Neural cell (in vitro differentiated cells): Measurements from ENCODE around the gene ASTL. TPM values are rescaled to one million over a fixed set of nuclear protein-coding genes. Genes with fewer than 3 reads are reported as not detected.

ENCODE experiments used
- H2AFZ ChIP-seq: fragments of 200-600, 300-800 bp; sonication (generic), shearing (Covaris generic); 2 replicates; pipeline ENCODE4 v1.6.0; 2014; ENCODE audit warnings: low read depth, mild to moderate bottlenecking, antibody characterized with exemption, low read length, moderate library complexity
- H3F3A ChIP-seq: fragments of 200-600 bp; shearing (Covaris generic); 2 replicates; pipeline ENCODE4 v1.6.1; 2016; ENCODE audit warnings: mild to moderate bottlenecking, moderate library complexity, mixed read lengths, antibody characterized with exemption, low read length; ENCODE audit not compliant: insufficient read depth, poor library complexity, severe bottlenecking
- H3K27ac ChIP-seq: fragments of 200-600, 300-800 bp; sonication (generic), shearing (Covaris generic); 2 replicates; pipeline ENCODE4 v1.5.1; 2014; ENCODE audit warnings: mild to moderate bottlenecking, low read length, moderate library complexity
- H3K27me3 ChIP-seq: fragments of 300-800, 200-600 bp; sonication (generic), shearing (Covaris generic); 2 replicates; pipeline ENCODE4 v1.6.0; 2014; ENCODE audit warnings: mild to moderate bottlenecking, low read depth, low read length, moderate library complexity; ENCODE audit not compliant: insufficient read depth
- H3K36me3 ChIP-seq: fragments of 300-800, 200-600 bp; sonication (generic), shearing (Covaris generic); 2 replicates; pipeline ENCODE4 v1.5.1; 2014; ENCODE audit warnings: mild to moderate bottlenecking, antibody characterized with exemption, low read length, moderate library complexity; ENCODE audit not compliant: insufficient read depth
- H3K4me2 ChIP-seq: fragments of 300-800, 200-600 bp; sonication (generic), shearing (Covaris generic); 2 replicates; pipeline ENCODE4 v1.6.0; 2014; ENCODE audit warnings: mild to moderate bottlenecking, low read length
- H3K4me3 ChIP-seq: fragments of 300-800, 200-600 bp; sonication (generic), shearing (Covaris generic); 2 replicates; pipeline ENCODE4 v1.5.1; 2014; ENCODE audit warnings: mild to moderate bottlenecking, low read length, moderate library complexity
- H3K79me2 ChIP-seq: fragments of 200-600 bp; shearing (Covaris generic); replicated peaks from 2 replicates; pipeline ENCODE4 v1.6.0; 2014; ENCODE audit warnings: mild to moderate bottlenecking, low read length, moderate library complexity; ENCODE audit not compliant: insufficient read depth
- H3K9ac ChIP-seq: fragments of 300-800, 200-600 bp; sonication (generic), shearing (Covaris generic); 2 replicates; pipeline ENCODE4 v1.6.1; 2016; ENCODE audit warnings: mild to moderate bottlenecking, low read length, mixed read lengths
- H3K9me2 ChIP-seq: fragments of 200-600 bp; shearing (Covaris generic); 2 replicates; pipeline ENCODE4 v1.6.1; 2016; ENCODE audit warnings: mild to moderate bottlenecking, low read length, mixed read lengths; ENCODE audit not compliant: insufficient read depth
- H3K9me3 ChIP-seq: fragments of 200-600, 300-800 bp; sonication (generic), shearing (Covaris generic); 2 replicates; pipeline ENCODE4 v1.6.1; 2016; ENCODE audit warnings: mild to moderate bottlenecking, mixed run types, low read length, moderate library complexity, mixed read lengths
- H4K20me1 ChIP-seq: fragments of 200-600 bp; shearing (Covaris generic); 2 replicates; pipeline ENCODE4 v1.6.1; 2016; ENCODE audit warnings: mild to moderate bottlenecking, mixed run types; ENCODE audit not compliant: insufficient read depth
- CTCF ChIP-seq: fragments of 450-650 bp; IDR thresholded peaks from 2 replicates; pipeline ENCODE4 v1.5.1; 2014; ENCODE audit warnings: antibody characterized with exemption, mild to moderate bottlenecking, moderate library complexity; ENCODE audit not compliant: poor library complexity, severe bottlenecking
- EP300 ChIP-seq: fragments of 450-650 bp; conservative IDR thresholded peaks from 2 replicates; pipeline ENCODE4 v1.6.1; 2014; ENCODE audit warnings: antibody characterized with exemption, mild to moderate bottlenecking, moderate library complexity; ENCODE audit not compliant: poor library complexity, severe bottlenecking
- EZH2 ChIP-seq: fragments of 200-600, 300-800 bp; shearing (Covaris generic), sonication (generic); IDR thresholded peaks from 2 replicates; pipeline ENCODE4 v1.6.1; 2014; ENCODE audit warnings: antibody characterized with exemption, low read length, borderline replicate concordance, mild to moderate bottlenecking; ENCODE audit not compliant: insufficient read depth, poor library complexity, severe bottlenecking
- MXI1 ChIP-seq: fragments of 450-650 bp; conservative IDR thresholded peaks from 2 replicates; pipeline ENCODE4 v1.6.1; 2014; ENCODE audit warnings: antibody characterized with exemption, mild to moderate bottlenecking; ENCODE audit not compliant: poor library complexity, severe bottlenecking
- POLR2AphosphoS5 ChIP-seq: IDR thresholded peaks from 2 replicates; pipeline ENCODE4 v1.6.1; 2012
- RAD21 ChIP-seq: fragments of 450-650 bp; conservative IDR thresholded peaks from 2 replicates; pipeline ENCODE4 v1.6.1; 2014; ENCODE audit warnings: antibody characterized with exemption, mild to moderate bottlenecking, moderate library complexity
- SMC3 ChIP-seq: fragments of 450-650 bp; conservative IDR thresholded peaks from 2 replicates; pipeline ENCODE4 v1.6.1; 2014; ENCODE audit warnings: antibody characterized with exemption, mild to moderate bottlenecking, moderate library complexity; ENCODE audit not compliant: poor library complexity
- TAF1 ChIP-seq: IDR thresholded peaks from 2 replicates; pipeline ENCODE4 v1.6.1; 2012; ENCODE audit warnings: low read depth
- polyA plus RNA-seq: library from polyadenylated mRNA; depleted of rRNA; stranded (reverse); fragments of >200 nt; gene quantifications from 2 replicates; pipeline ENCODE4 v1.2.3, GENCODE V29; 2014
- TF ChIP-seq, protein P1 (sequence below): IDR thresholded peaks from 2 replicates; pipeline ENCODE4 v1.6.1; 2012; ENCODE audit warnings: borderline replicate concordance

ASTL gene
- polyA plus RNA-seq, 1 donor from 2014 or later = not detected

DNA sequence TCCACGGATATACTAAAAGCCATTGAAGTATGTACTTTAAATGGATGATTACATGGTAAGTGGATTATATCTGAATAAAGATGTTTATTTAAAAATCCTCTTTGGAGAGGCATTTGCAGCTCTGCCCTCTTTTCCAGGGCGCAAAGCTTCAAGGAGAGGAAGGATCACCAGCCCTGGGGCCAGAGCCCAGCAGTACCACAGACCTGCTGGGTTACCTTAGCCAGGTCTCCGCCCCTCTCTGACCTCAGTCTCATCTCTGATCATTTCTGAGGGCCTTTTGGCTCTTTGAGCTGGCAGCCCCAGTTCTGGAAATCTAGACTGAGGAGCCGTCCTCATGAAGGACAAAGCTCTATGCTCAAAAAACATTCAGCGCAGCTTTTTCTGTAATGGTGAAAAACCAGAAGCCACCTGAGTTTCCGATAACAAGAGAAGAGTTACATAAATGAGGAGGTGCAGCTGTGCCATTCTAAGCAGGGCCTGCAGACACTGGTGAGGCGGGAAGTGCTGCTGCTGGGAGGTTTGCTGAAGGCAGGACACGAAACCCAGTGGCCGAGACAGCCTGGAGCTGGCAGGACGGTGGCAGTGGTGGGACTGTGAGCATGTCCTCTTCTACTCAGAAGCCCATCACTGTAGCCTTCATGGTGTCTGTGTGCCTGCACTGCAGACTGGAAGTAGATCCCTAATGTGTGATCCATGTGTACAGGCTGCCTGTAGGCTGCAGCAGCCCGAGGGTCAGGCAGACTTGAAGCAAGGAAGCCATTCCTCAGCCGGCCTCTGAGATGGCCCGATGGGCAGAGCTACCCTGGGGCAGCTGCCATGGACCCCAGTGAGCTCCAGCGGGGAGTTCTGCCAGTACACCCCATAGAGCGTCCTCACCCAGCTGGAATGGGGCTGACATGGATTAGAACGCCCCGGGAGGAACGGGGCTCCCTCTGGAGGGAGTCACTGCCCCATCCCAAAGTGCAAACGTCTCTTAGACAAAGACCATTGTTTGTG, 49.7 kb downstream of the ASTL start:
- H3K27me3 ChIP-seq = no peaks in the 10 kb centered on the region
- no peaks in the 10 kb centered on the region for H4K20me1 ChIP-seq
- H3K79me2 ChIP-seq = no peaks in the 10 kb centered on the region
- no peak overlapping the region for H2AFZ ChIP-seq
- H3K27ac ChIP-seq = no peak overlapping the region
- no peaks in the 10 kb centered on the region for H3K36me3 ChIP-seq
- H3K4me3 ChIP-seq = no peak overlapping the region
- no peak overlapping the region for H3K4me2 ChIP-seq
- H3F3A ChIP-seq = no peaks in the 10 kb centered on the region
- TF ChIP-seq RAD21 (no peak), CTCF (no peak), EP300 (no peak), TAF1 (no peak), MXI1 (no peak), POLR2AphosphoS5 (no peak), SMC3 (no peak), EZH2 (no peak)
- TF ChIP-seq, protein P1, sequence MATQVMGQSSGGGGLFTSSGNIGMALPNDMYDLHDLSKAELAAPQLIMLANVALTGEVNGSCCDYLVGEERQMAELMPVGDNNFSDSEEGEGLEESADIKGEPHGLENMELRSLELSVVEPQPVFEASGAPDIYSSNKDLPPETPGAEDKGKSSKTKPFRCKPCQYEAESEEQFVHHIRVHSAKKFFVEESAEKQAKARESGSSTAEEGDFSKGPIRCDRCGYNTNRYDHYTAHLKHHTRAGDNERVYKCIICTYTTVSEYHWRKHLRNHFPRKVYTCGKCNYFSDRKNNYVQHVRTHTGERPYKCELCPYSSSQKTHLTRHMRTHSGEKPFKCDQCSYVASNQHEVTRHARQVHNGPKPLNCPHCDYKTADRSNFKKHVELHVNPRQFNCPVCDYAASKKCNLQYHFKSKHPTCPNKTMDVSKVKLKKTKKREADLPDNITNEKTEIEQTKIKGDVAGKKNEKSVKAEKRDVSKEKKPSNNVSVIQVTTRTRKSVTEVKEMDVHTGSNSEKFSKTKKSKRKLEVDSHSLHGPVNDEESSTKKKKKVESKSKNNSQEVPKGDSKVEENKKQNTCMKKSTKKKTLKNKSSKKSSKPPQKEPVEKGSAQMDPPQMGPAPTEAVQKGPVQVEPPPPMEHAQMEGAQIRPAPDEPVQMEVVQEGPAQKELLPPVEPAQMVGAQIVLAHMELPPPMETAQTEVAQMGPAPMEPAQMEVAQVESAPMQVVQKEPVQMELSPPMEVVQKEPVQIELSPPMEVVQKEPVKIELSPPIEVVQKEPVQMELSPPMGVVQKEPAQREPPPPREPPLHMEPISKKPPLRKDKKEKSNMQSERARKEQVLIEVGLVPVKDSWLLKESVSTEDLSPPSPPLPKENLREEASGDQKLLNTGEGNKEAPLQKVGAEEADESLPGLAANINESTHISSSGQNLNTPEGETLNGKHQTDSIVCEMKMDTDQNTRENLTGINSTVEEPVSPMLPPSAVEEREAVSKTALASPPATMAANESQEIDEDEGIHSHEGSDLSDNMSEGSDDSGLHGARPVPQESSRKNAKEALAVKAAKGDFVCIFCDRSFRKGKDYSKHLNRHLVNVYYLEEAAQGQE = no peak
- H3K9ac ChIP-seq = no peak overlapping the region
- H3K9me3 ChIP-seq = no peaks in the 10 kb centered on the region
- no peaks in the 10 kb centered on the region for H3K9me2 ChIP-seq

DNA sequence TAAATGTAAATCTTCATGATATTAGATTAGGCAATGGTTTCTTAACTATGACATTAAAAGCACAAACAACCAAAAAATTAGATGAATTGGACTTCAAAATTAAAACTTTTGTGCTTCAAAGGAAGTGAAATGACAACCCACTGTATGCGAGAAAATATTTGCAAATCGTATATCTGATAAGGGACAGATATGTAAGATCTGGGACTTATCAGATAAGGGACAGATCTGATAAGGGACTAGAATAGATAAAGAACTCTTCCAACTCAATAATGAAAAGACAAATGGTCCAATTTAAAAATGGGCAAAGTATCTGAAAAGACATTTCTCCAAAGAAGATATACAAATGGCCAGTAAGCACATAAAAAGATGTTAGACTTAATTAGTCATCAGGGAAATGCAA, 51.2 kb downstream of the ASTL start:
- H3K9ac ChIP-seq = no peak overlapping the region
- no peak overlapping the region for H3K4me2 ChIP-seq
- H3K27ac ChIP-seq = no peak overlapping the region
- H3K4me3 ChIP-seq = no peak overlapping the region
- no peaks in the 10 kb centered on the region for H3K27me3 ChIP-seq
- no peaks in the 10 kb centered on the region for H3K9me2 ChIP-seq
- no peaks in the 10 kb centered on the region for H3F3A ChIP-seq
- H3K79me2 ChIP-seq = no peaks in the 10 kb centered on the region
- TF ChIP-seq, protein P1 = no peak
- TF ChIP-seq EZH2 = no peak
- no peak for TF ChIP-seq SMC3
- no peak for TF ChIP-seq TAF1
- TF ChIP-seq MXI1 = no peak
- no peak for TF ChIP-seq RAD21
- TF ChIP-seq EP300 = no peak
- no peak for TF ChIP-seq POLR2AphosphoS5
- TF ChIP-seq CTCF = no peak
- no peaks in the 10 kb centered on the region for H4K20me1 ChIP-seq
- no peak overlapping the region for H2AFZ ChIP-seq
- H3K9me3 ChIP-seq = no peaks in the 10 kb centered on the region
- H3K36me3 ChIP-seq = no peaks in the 10 kb centered on the region
